ENCODE measurements around the gene GLIS1.

GLIS1 gene

GRCh38 chr1:53662169-53662568 lies 76.8 kb downstream of the GLIS1 start:
- H3K23ac ChIP-seq (ENCODE audit: low read length in 2 of 2): no peak overlapping the region
- WGBS: 92% methylated on average over 11 of the region's 11 CpGs

GRCh38 chr1:53661496-53661895 lies 77.5 kb downstream of the GLIS1 start:
- no peak overlapping the region for H4K8ac ChIP-seq (ENCODE audit: low read length)
- peaks cover 0 to 24% of the 10 kb centered on the region in 2 experiments for H3K36me3 ChIP-seq (ENCODE audit: control insufficient read depth in 1 of 2, insufficient read depth in 2 of 2, low read depth in 1 of 2, low read length in 2 of 2)
- H4K91ac ChIP-seq (ENCODE audit: low read length): no peak overlapping the region
- H3K4me3 ChIP-seq (ENCODE audit: insufficient read depth in 1 of 2, low read depth in 1 of 2, low read length in 2 of 2): no peak overlapping the region
- peaks cover 72% of the 10 kb centered on the region for H3K79me1 ChIP-seq (replicated peaks; ENCODE audit: low read length, poor library complexity, severe bottlenecking)
- H3K4me2 ChIP-seq (ENCODE audit: low read length, poor library complexity, severe bottlenecking): no peak overlapping the region
- no peak overlapping the region for H3K23ac ChIP-seq (ENCODE audit: low read length in 2 of 2)
- H3K9ac ChIP-seq (ENCODE audit: low read length): no peak overlapping the region
- no peak overlapping the region for H2BK5ac ChIP-seq (ENCODE audit: low read depth, low read length, poor library complexity, severe bottlenecking)
- no peak overlapping the region for H2BK12ac ChIP-seq (ENCODE audit: low read length in 2 of 2)
- H3K27ac ChIP-seq (ENCODE audit: low read length, poor library complexity, severe bottlenecking): no peak overlapping the region
- no peak overlapping the region for H3K14ac ChIP-seq (ENCODE audit: low read length in 2 of 2)
- H3K4ac ChIP-seq (ENCODE audit: low read depth in 1 of 2, low read length in 2 of 2): no peak overlapping the region
- no peak overlapping the region for H2BK120ac ChIP-seq (ENCODE audit: low read depth, low read length)
- H3K9me3 ChIP-seq (ENCODE audit: control insufficient read depth, low read length): no peaks in the 10 kb centered on the region
- H2AK5ac ChIP-seq (ENCODE audit: low read length, severe bottlenecking): no peak overlapping the region
- H3K4me1 ChIP-seq (ENCODE audit: control insufficient read depth, insufficient read depth, low read depth, low read length): peaks cover 24% of the 10 kb centered on the region
- no peak overlapping the region for H2AFZ ChIP-seq (ENCODE audit: low read depth, low read length)
- DNase-seq: no peak
- WGBS: 91% methylated on average over 8 of the region's 8 CpGs
- H3K18ac ChIP-seq (ENCODE audit: low read depth in 1 of 2, low read length in 2 of 2): no peak overlapping the region
- peaks cover 0 to 98% of the 10 kb centered on the region in 2 experiments for H3K27me3 ChIP-seq (ENCODE audit: control insufficient read depth in 1 of 2, insufficient read depth in 1 of 2, low read length in 2 of 2)
- no peak overlapping the region for H2BK15ac ChIP-seq (ENCODE audit: low read depth, poor library complexity, severe bottlenecking)

More at GRCh38 chr1:53662169-53662568, 76.8 kb downstream of the GLIS1 start:
- H3K18ac ChIP-seq (ENCODE audit: low read depth in 1 of 2, low read length in 2 of 2): no peak overlapping the region
- no peak overlapping the region for H2BK15ac ChIP-seq (ENCODE audit: low read depth, poor library complexity, severe bottlenecking)
- no peak overlapping the region for H3K4me3 ChIP-seq (ENCODE audit: insufficient read depth in 1 of 2, low read depth in 1 of 2, low read length in 2 of 2)
- no peak overlapping the region for H4K91ac ChIP-seq (ENCODE audit: low read length)
- peaks cover 0 to 98% of the 10 kb centered on the region in 2 experiments for H3K27me3 ChIP-seq (ENCODE audit: control insufficient read depth in 1 of 2, insufficient read depth in 1 of 2, low read length in 2 of 2)
- no peak overlapping the region for H3K14ac ChIP-seq (ENCODE audit: low read length in 2 of 2)
- no peak overlapping the region for H3K27ac ChIP-seq (ENCODE audit: low read length, poor library complexity, severe bottlenecking)
- no peak overlapping the region for H3K9ac ChIP-seq (ENCODE audit: low read length)
- no peaks in the 10 kb centered on the region for H3K9me3 ChIP-seq (ENCODE audit: control insufficient read depth, low read length)
- no peak overlapping the region for H3K4me2 ChIP-seq (ENCODE audit: low read length, poor library complexity, severe bottlenecking)
- H2AFZ ChIP-seq (ENCODE audit: low read depth, low read length): no peak overlapping the region
- H2AK5ac ChIP-seq (ENCODE audit: low read length, severe bottlenecking): no peak overlapping the region
- H2BK5ac ChIP-seq (ENCODE audit: low read depth, low read length, poor library complexity, severe bottlenecking): no peak overlapping the region
- H3K4ac ChIP-seq (ENCODE audit: low read depth in 1 of 2, low read length in 2 of 2): no peak overlapping the region
- DNase-seq: no peak
- H3K4me1 ChIP-seq (ENCODE audit: control insufficient read depth, insufficient read depth, low read depth, low read length): peaks cover 19% of the 10 kb centered on the region
- H4K8ac ChIP-seq (ENCODE audit: low read length): no peak overlapping the region
- H3K36me3 ChIP-seq (ENCODE audit: control insufficient read depth in 1 of 2, insufficient read depth in 2 of 2, low read depth in 1 of 2, low read length in 2 of 2): peaks cover 0 to 24% of the 10 kb centered on the region in 2 experiments
- H2BK12ac ChIP-seq (ENCODE audit: low read length in 2 of 2): no peak overlapping the region
- no peak overlapping the region for H2BK120ac ChIP-seq (ENCODE audit: low read depth, low read length)
- peaks cover 73% of the 10 kb centered on the region for H3K79me1 ChIP-seq (replicated peaks; ENCODE audit: low read length, poor library complexity, severe bottlenecking)

GRCh38 chr1:53660666-53661065 lies 78.3 kb downstream of the GLIS1 start:
- Histone ChIP-seq H3K79me1 (replicated peaks; ENCODE audit: low read length, poor library complexity, severe bottlenecking) (peaks cover 71% of the 10 kb centered on the region), H2BK120ac (ENCODE audit: low read depth, low read length) (no peak overlapping the region), H4K8ac (ENCODE audit: low read length) (no peak overlapping the region), H2BK15ac (ENCODE audit: low read depth, poor library complexity, severe bottlenecking) (no peak overlapping the region), H3K4me2 (ENCODE audit: low read length, poor library complexity, severe bottlenecking) (no peak overlapping the region), H3K27ac (ENCODE audit: low read length, poor library complexity, severe bottlenecking) (no peak overlapping the region), H3K9ac (ENCODE audit: low read length) (no peak overlapping the region), H3K36me3 (ENCODE audit: control insufficient read depth in 1 of 2, insufficient read depth in 2 of 2, low read depth in 1 of 2, low read length in 2 of 2) (peaks cover 0 to 24% of the 10 kb centered on the region in 2 experiments), H3K27me3 (ENCODE audit: control insufficient read depth in 1 of 2, insufficient read depth in 1 of 2, low read length in 2 of 2) (peaks cover 0 to 92% of the 10 kb centered on the region in 2 experiments), H3K9me3 (ENCODE audit: control insufficient read depth, low read length) (no peaks in the 10 kb centered on the region), H3K23ac (ENCODE audit: low read length in 2 of 2) (no peak overlapping the region), H3K4ac (ENCODE audit: low read depth in 1 of 2, low read length in 2 of 2) (no peak overlapping the region), H2AFZ (ENCODE audit: low read depth, low read length) (no peak overlapping the region), H2BK12ac (ENCODE audit: low read length in 2 of 2) (no peak overlapping the region), H3K4me3 (ENCODE audit: insufficient read depth in 1 of 2, low read depth in 1 of 2, low read length in 2 of 2) (no peak overlapping the region), H4K91ac (ENCODE audit: low read length) (no peak overlapping the region), H3K14ac (ENCODE audit: low read length in 2 of 2) (no peak overlapping the region), H2BK5ac (ENCODE audit: low read depth, low read length, poor library complexity, severe bottlenecking) (no peak overlapping the region), H3K4me1 (ENCODE audit: control insufficient read depth, insufficient read depth, low read depth, low read length) (peaks cover 29% of the 10 kb centered on the region), H2AK5ac (ENCODE audit: low read length, severe bottlenecking) (no peak overlapping the region), H3K18ac (ENCODE audit: low read depth in 1 of 2, low read length in 2 of 2) (no peak overlapping the region)
- no peak for DNase-seq
- WGBS: 91% methylated on average over 3 of the region's 3 CpGs

- H3K18ac ChIP-seq (ENCODE audit: low read depth in 1 of 2, low read length in 2 of 2): no peak overlapping the region
- no peak overlapping the region for H3K4me2 ChIP-seq (ENCODE audit: low read length, poor library complexity, severe bottlenecking)
- WGBS: 94% methylated on average over 2 of the region's 2 CpGs
- no peak overlapping the region for H2BK12ac ChIP-seq (ENCODE audit: low read length in 2 of 2)
- peaks cover 69% of the 10 kb centered on the region for H3K79me1 ChIP-seq (replicated peaks; ENCODE audit: low read length, poor library complexity, severe bottlenecking)
- peaks cover 0 to 24% of the 10 kb centered on the region in 2 experiments for H3K36me3 ChIP-seq (ENCODE audit: control insufficient read depth in 1 of 2, insufficient read depth in 2 of 2, low read depth in 1 of 2, low read length in 2 of 2)
- no peak overlapping the region for H3K23ac ChIP-seq (ENCODE audit: low read length in 2 of 2)
- no peak overlapping the region for H3K4ac ChIP-seq (ENCODE audit: low read depth in 1 of 2, low read length in 2 of 2)
- H2AK5ac ChIP-seq (ENCODE audit: low read length, severe bottlenecking): no peak overlapping the region
- no peaks in the 10 kb centered on the region for H3K9me3 ChIP-seq (ENCODE audit: control insufficient read depth, low read length)
- DNase-seq: no peak
- H4K91ac ChIP-seq (ENCODE audit: low read length): no peak overlapping the region
- no peak overlapping the region for H4K8ac ChIP-seq (ENCODE audit: low read length)
- H3K4me3 ChIP-seq (ENCODE audit: insufficient read depth in 1 of 2, low read depth in 1 of 2, low read length in 2 of 2): no peak overlapping the region
- no peak overlapping the region for H2AFZ ChIP-seq (ENCODE audit: low read depth, low read length)
- H2BK5ac ChIP-seq (ENCODE audit: low read depth, low read length, poor library complexity, severe bottlenecking): no peak overlapping the region
- H3K4me1 ChIP-seq (ENCODE audit: control insufficient read depth, insufficient read depth, low read depth, low read length): peaks cover 32% of the 10 kb centered on the region
- H3K14ac ChIP-seq (ENCODE audit: low read length in 2 of 2): no peak overlapping the region
- H3K27ac ChIP-seq (ENCODE audit: low read length, poor library complexity, severe bottlenecking): no peak overlapping the region
- H2BK15ac ChIP-seq (ENCODE audit: low read depth, poor library complexity, severe bottlenecking): no peak overlapping the region
- H2BK120ac ChIP-seq (ENCODE audit: low read depth, low read length): no peak overlapping the region
- H3K27me3 ChIP-seq (ENCODE audit: control insufficient read depth in 1 of 2, insufficient read depth in 1 of 2, low read length in 2 of 2): peaks cover 0 to 87% of the 10 kb centered on the region in 2 experiments
- H3K9ac ChIP-seq (ENCODE audit: low read length): no peak overlapping the region
Observed at GRCh38 chr1:53659436-53659835, 79.5 kb downstream of the GLIS1 start.
